Activated CD8-positive, alpha-beta memory T cell treated with anti-CD3 and anti-CD28 coated beads, Interleukin-2, amount 50 U/mL, for 1 hour (primary cell): ENCODE measurements around the gene ZNG1F.
"Not testable (repeated sequence)": the region's sequence is repeated elsewhere in the genome, so short reads cannot be mapped to it uniquely, and the experiment has no call there.

Source experiments
- DNase-seq: peaks from one replicate; pipeline ENCODE4 v3.0.0-alpha.2; 2020; ENCODE audit errors: extremely low read depth

The ZNG1F gene

DNA sequence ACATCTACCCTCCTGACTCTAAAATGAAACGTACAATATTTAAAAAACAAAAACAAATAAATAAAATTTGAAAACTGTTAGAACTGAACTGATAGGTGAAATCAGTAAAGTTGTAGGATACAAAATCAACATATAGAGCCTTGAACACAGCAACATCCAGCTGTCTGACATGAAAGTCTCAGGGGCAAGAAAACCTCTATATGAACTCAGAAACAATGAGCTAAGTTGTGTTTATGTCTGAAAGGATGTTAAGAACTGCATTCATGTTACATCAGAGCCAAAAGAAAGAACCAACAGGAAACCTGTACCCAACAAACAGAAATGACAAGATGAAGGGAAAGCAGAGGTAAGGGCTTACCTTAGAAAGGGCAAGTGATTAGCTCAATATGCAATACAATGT, 102.4 kb downstream of the ZNG1F start:
- not testable (repeated sequence) for DNase-seq

DNA sequence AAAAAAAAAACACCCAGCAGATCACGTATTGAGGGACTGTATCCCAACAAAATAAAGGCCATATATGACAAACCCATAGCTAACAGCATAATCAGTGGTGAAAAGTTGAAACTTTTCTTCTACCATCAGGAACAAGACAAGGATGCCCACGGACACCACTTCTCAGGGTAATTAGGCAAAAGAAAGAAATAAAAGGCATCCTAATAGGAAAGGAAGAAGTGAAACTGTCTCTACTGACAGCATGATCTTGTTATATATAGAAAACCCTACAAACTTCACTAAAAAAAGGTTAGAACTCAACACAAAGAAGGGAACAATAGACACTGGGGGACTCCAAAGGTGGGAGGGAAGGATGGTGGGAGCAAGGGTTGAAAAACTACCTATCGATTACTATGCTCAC, 102.9 kb downstream of the ZNG1F start:
- not testable (repeated sequence) for DNase-seq

DNA sequence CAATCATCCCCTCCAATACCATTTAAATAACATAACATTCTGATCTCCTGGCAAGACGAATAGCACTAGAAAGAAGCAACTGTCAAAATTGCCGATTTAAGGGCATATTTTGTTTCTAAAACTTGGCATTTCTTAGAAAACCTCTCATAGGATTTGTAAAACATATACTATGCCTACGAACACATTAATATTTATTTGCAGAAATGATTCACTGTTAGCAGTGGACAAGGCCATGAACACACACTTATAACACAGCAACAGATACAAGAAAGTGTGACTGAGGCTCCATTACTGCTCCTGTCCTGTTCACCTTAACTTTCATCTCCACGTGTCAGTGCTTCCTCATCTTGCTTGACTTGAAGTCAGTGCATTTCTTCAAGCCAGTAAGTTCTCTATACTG, 106.8 kb downstream of the ZNG1F start:
- not testable (repeated sequence) for DNase-seq
